Adrenal gland (tissue), 5 donors: Measurements from ENCODE around the gene CDC25B.

ENCODE experiments used
- POLR2A ChIP-seq, 2 donors: fragments of 450-650 bp; IDR thresholded peaks; one replicate each; pipeline ENCODE4 v1.6.1; 2017; ENCODE audit warnings: antibody characterized with exemption in 2 of 2, mild to moderate bottlenecking in 2 of 2, moderate library complexity in 1 of 2
- TF ChIP-seq, protein P1 (sequence below), 6 experiments: fragments of 450-650 bp in 4 of 6; fragments of 200-600 bp in 2 of 6; sonication (generic) in 1 of 6; IDR thresholded peaks; 1 replicate in 5 of 6; 2 replicates in 1 of 6; pipeline versions ENCODE4 v1.5.1 to v1.8.0; 2016 to 2021; ENCODE audit warnings: antibody characterized with exemption in 6 of 6, mild to moderate bottlenecking in 2 of 6, moderate library complexity in 1 of 6
- donor health status: DM: no; HTN: no; CAD: no.

- TF ChIP-seq, protein P1, sequence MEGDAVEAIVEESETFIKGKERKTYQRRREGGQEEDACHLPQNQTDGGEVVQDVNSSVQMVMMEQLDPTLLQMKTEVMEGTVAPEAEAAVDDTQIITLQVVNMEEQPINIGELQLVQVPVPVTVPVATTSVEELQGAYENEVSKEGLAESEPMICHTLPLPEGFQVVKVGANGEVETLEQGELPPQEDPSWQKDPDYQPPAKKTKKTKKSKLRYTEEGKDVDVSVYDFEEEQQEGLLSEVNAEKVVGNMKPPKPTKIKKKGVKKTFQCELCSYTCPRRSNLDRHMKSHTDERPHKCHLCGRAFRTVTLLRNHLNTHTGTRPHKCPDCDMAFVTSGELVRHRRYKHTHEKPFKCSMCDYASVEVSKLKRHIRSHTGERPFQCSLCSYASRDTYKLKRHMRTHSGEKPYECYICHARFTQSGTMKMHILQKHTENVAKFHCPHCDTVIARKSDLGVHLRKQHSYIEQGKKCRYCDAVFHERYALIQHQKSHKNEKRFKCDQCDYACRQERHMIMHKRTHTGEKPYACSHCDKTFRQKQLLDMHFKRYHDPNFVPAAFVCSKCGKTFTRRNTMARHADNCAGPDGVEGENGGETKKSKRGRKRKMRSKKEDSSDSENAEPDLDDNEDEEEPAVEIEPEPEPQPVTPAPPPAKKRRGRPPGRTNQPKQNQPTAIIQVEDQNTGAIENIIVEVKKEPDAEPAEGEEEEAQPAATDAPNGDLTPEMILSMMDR (IDR thresholded peaks at IDR 0.05), result no peak
- peak in 1 of 2 donors; percentile 54 for TF ChIP-seq POLR2A (IDR thresholded peaks at IDR 0.05)
Observed at GRCh38 chr20:3846740-3847428, 50.8 kb downstream of the CDC25B start, which contains the start of gene MAVS.
